Measurements from ENCODE around the gene TLN1.
A peak's percentile ranks its signal among the peaks of the same experiment; 100 is the strongest.

The TLN1 gene

GRCh38 chr9:35755071-35755470, 23.1 kb upstream of the TLN1 start:
- DNase-seq (ENCODE audit: low spot score): no peak

GRCh38 chr9:35754264-35754663, 22.3 kb upstream of the TLN1 start, which contains the start of gene MSMP:
Gene MSMP (minus strand): TSS chr9:35754276. CDS start chr9:35754129, 147 bp downstream.
- DNase-seq (ENCODE audit: low spot score): no peak

DNA sequence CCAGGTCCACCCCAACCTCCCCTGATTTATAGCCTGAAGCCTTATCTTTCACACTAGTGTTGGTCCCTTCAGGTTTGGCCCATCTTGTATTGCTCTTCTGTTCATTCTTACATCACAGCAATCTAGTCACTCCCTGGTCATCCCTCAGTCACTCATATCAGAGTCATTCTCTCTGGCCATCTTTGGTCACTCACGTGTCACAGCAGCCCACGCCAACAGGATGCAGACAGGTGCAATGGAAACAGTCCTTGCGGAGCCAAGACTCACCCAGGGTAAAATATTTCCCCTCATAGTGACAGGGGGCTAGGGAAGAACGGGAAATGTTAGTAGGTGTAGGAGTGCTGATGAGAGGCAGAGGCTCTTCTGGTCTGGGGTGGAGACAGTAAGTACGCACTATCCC, 21.5 kb upstream of the TLN1 start:
- no peak for DNase-seq (ENCODE audit: low spot score)

DNA sequence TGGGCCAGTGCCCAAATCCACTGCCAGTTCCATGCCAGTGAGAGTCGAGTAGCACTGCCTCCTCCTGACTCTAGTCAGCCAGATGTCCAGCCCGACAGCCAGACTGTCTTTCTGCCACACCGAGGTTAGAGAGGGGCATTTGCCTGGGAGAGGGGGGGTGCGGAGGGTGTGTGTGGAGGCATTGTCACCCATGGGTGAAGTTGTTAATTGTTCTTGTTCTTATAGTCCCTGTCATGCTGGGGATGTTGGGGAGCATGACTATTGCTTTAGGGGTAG, 18.2 kb upstream of the TLN1 start:
- no peak for DNase-seq (ENCODE audit: low spot score)

- peak; percentile 44 for DNase-seq (ENCODE audit: low spot score)
Observed at GRCh38 chr9:35749515-35750255, 17.7 kb upstream of the TLN1 start.

DNA sequence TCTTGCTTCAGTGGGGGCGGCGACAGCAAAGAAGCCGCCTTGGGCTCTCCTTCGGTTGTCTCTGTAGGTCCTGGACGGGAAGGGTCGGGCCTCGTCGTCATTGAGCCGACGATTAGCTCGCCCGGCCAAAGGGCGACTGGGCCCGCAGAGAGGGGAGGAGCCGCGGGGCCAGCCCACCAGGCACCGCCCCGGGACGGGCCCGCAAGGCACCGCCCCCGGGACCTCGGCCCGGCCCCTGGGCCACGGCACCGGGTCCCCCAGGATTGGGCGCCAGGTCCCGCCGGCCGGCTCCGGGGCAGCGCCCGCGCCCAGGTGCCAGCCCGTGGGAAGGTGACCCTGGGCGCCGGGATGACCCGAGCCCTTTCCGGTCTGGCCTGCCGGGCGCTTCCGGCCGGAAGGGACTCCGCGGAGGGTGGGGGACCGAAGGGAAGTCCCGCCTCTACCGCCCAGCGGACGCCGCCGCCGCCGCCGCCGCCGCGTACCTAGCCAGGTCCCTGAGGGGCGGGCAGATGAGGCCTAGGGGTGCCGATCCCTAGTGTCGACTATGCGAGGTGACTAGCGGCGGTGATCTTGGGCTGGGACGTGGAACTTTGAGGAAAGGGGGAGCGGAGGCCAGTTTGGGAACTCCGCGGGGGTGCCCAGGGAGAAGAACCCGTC, 17.0 kb upstream of the TLN1 start, which contains the start of the genes GBA2 and RGP1:
TSS of gene GBA2 (minus strand) at position 371 of the 657 bp plus-strand sequence. CDS start 524 bp downstream, outside the sequence.
TSS of gene RGP1 (plus strand) at position 430 of the 657 bp plus-strand sequence. CDS start 469 bp downstream, outside the sequence.
- peak; percentile 81 for DNase-seq (ENCODE audit: low spot score)

- DNase-seq (ENCODE audit: low spot score): no peak
Observed at GRCh38 chr9:35748242-35748857, 16.4 kb upstream of the TLN1 start.

- no peak for DNase-seq (ENCODE audit: low spot score)
Observed at GRCh38 chr9:35746583-35746982, 14.6 kb upstream of the TLN1 start.

DNA sequence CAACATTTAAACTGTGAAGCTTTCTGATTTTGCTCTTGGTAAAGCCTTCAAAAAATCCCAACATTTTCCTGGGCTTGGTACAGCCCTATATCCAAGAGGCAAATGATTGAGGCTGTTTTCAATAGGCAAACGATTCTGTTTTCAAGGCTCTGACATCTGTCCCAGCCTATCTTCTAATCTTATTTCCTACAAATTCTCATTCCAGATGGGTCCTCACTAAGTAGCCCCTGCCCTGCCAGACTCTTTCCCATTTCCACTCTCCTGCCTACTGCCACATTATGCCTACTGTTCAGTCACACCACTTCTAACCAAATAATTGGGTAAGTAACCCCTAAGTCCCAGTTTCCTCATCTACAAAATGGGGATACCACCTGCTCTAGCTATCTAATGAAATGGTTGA, 13.6 kb upstream of the TLN1 start:
- DNase-seq (ENCODE audit: low spot score): no peak

DNA sequence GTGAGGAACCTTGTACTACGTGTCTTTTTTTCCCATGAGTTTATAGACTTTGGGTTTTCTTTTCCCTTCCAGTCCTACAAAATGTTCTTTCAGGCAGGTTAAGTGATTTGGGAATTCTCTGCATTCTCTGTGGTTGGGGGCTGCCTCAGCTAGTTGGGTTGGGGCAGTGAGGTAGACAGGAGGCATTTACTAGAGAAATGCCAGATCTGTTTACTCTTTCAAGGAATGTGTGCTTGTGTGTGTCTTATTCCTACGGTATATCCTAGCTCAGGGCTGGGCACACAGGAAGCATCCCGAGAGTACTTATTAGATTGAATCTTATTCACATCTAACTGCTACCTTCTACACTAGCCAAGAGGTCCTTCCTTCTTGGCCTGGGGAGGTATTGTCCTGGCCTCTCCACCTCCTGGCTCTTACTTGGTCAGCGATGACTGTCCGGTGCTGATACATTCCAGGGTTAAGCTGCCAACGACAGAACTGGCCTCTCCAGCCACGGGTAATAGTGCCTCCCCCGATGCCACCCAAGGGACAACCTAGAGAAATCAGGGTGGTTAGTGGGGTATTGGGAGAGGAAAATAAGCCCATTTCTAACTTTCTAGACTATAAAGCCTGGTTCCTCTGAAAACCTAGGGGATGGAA, 12.0 kb upstream of the TLN1 start:
- DNase-seq (ENCODE audit: low spot score): no peak

GRCh38 chr9:35743452-35743851, 11.5 kb upstream of the TLN1 start:
- DNase-seq (ENCODE audit: low spot score): no peak

DNA sequence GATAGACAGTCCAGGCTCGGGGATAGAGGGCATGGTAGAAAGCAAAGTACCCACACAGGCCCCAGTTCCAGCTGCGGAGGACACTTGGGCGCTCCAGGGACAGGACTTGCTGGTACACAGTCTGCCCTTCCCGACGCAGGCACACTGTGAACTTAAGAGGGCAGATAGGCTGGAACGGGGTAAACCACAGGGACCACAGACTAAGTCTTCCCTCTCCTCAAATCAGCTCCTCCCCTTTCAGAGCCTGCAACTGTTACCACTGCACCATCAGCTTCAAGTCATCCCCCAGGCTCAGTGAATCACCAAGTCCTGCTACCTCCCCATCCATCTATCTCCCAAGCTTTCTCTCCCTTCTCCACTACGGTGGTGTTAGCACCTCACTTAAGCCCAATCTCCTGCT, 9.7 kb upstream of the TLN1 start:
- DNase-seq (ENCODE audit: low spot score): no peak

GRCh38 chr9:35740243-35740642, 8.2 kb upstream of the TLN1 start:
- DNase-seq (ENCODE audit: low spot score): no peak

DNA sequence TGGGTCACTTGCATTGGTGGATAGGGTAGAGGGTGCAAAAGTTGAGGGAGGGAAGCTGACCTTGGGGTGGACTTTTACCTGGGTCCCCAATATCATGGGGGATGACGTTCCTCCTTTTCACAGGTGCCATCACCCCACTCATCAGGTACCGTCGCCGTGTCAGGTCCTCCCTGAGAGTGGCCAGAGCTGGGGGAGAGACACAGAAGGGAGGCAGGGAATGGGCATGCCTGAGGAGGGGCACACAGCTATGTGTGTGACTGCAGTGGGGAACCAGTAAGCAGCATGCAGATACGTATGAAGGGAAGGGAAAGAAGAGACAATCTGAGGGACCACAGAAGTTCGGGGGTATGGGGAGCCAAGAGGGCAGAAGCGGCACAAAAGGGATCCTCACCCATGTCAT, 6.9 kb upstream of the TLN1 start:
- DNase-seq (ENCODE audit: low spot score): no peak

DNA sequence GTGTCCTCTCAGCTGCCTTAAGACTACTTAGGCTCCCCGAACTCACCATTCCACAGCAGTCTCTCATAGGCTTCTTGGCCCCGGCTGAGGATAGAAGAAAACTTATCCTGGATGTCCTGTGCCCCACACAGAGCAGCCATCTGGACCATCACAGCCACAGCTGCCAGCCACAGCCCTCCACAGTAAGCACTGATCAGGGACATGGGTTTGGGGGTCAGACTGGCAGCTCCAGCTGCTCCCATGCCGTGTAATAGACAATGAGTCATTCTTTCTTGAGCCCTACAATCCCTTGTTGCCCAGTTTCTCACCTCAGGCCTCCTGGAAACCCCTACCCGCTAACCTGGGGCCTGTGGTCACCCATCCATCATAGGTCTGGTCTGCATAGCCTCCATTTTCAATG, 6.2 kb upstream of the TLN1 start:
- DNase-seq (ENCODE audit: low spot score): no peak

- no peak for DNase-seq (ENCODE audit: low spot score)
Observed at GRCh38 chr9:35737143-35737542, 5.1 kb upstream of the TLN1 start.

- peak; percentile 72 for DNase-seq (ENCODE audit: low spot score)
Observed at GRCh38 chr9:35736201-35736633, 4.2 kb upstream of the TLN1 start.

DNA sequence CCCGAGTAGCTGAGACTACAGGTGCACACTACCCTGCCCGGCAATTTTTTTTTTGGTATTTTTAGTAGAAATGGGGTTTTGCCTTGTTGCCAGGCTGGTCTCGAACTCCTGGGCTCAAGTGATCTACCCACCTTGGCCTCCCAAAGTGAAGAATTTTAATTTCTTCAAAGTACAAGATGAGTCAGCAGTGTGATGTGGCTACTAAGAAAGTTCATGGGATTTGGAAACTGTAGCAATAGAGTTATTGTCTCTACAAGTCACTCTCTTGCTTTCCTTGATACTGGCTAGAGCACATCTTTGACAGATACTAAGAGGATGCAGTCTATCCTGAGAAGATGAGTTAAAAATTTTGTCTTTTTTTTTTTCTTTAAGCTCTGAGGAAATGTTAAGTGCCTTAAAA, 2.1 kb upstream of the TLN1 start:
- no peak for DNase-seq (ENCODE audit: low spot score)

- DNase-seq (ENCODE audit: low spot score): peak; percentile 40
Observed at GRCh38 chr9:35732800-35733541, 976 bp upstream of the TLN1 start.

- no peak for DNase-seq (ENCODE audit: low spot score)
Observed at GRCh38 chr9:35731415-35732184, 395 bp downstream of the TLN1 start.

DNA sequence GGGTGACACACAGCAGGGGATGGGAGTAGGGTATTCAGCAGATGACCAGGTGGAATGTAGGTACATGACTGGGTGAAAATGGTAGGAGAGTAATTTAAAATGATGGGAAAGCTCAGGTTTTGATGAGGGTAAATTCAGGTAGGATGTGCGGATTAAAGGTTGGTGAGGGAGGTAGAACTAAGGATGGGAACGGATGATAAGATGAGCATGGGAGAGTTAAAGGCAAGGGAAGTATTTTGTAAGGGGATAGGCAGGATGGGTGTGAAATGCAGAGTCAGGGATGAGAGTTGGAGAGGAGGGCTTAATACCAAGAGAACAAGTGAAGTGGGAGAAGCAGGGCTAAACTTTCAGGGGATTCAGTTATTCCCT, 1.5 kb downstream of the TLN1 start:
- no peak for DNase-seq (ENCODE audit: low spot score)

All from Ammon's horn (tissue), 1 donor.